OCI-LY7 (cell line): ENCODE measurements around the gene CNDP2. TPM values are rescaled to one million over a fixed set of nuclear protein-coding genes. Genes with fewer than 3 reads are reported as not detected.

ENCODE experiments used
- BruUV-seq: library from RNA; stranded (reverse); fragments of 400-500 nt; replicated peaks from 2 replicates; lab custom pipeline; 2021; lab: Mats Ljungman, UMichigan
- CTCF ChIA-PET: fragments of 300-600 bp; sonication (Branson Sonifier 250); formaldehyde crosslinking; loops from one replicate; lab custom pipeline; 2022; ENCODE audit warnings: antibody characterized with exemption; ENCODE audit not compliant: unreplicated experiment; lab: Charles Lee
- POLR2A ChIA-PET: fragments of 300-600 bp; sonication (Branson Sonifier 250); formaldehyde crosslinking; loops from one replicate; lab custom pipeline; 2022; ENCODE audit warnings: antibody characterized with exemption; lab: Charles Lee
- DNase-seq: peaks from one replicate; pipeline ENCODE4 v3.0.0-alpha.2; 2015; ENCODE audit warnings: low spot score
- H2AFZ ChIP-seq: fragments of 200-600 bp; sonication (generic), shearing (Covaris generic); 2 replicates; pipeline ENCODE4 v1.6.1; 2014; ENCODE audit warnings: mild to moderate bottlenecking, antibody characterized with exemption, low read length, moderate library complexity
- H3K27ac ChIP-seq: fragments of 200-600 bp; sonication (generic); 2 replicates; pipeline ENCODE4 v1.5.1; 2014; ENCODE audit warnings: mixed run types, low read depth, mild to moderate bottlenecking, moderate library complexity, low read length, inconsistent platforms; ENCODE audit not compliant: poor library complexity, severe bottlenecking
- H3K36me3 ChIP-seq: fragments of 200-600 bp; sonication (generic); 2 replicates; pipeline ENCODE4 v1.6.1; 2014; ENCODE audit warnings: mild to moderate bottlenecking, antibody characterized with exemption, low read length, moderate library complexity, mixed read lengths; ENCODE audit not compliant: insufficient read depth
- H3K4me1 ChIP-seq: fragments of 200-600 bp; sonication (generic); 2 replicates; pipeline ENCODE4 v1.5.1; 2014; ENCODE audit warnings: mild to moderate bottlenecking, low read length; ENCODE audit not compliant: insufficient read depth, poor library complexity, severe bottlenecking
- H3K4me2 ChIP-seq: fragments of 200-600 bp; sonication (generic); 2 replicates; pipeline ENCODE4 v1.6.1; 2014; ENCODE audit warnings: mild to moderate bottlenecking, low read length
- H3K4me3 ChIP-seq: fragments of 200-600 bp; sonication (generic); 2 replicates; pipeline ENCODE4 v1.5.1; 2014; ENCODE audit warnings: mild to moderate bottlenecking, low read depth, low read length; ENCODE audit not compliant: poor library complexity, severe bottlenecking
- H3K79me2 ChIP-seq: fragments of 200-600 bp; sonication (generic); 2 replicates; pipeline ENCODE4 v1.6.1; 2016; ENCODE audit warnings: low read depth, mild to moderate bottlenecking, low read length, moderate library complexity, mixed read lengths; ENCODE audit not compliant: insufficient read depth
- H3K9me2 ChIP-seq: fragments of 200-600 bp; sonication (generic); 2 replicates; pipeline ENCODE4 v1.6.1; 2016; ENCODE audit warnings: mild to moderate bottlenecking, low read length, mixed read lengths; ENCODE audit not compliant: insufficient read depth
- H3K9me3 ChIP-seq: fragments of 200-600 bp; sonication (generic); 2 replicates; pipeline ENCODE4 v1.6.1; 2014; ENCODE audit warnings: mild to moderate bottlenecking, mixed run types, low read length, mixed read lengths
- H4K20me1 ChIP-seq: fragments of 200-600 bp; sonication (generic); 2 replicates; pipeline ENCODE4 v1.6.1; 2014; ENCODE audit warnings: mild to moderate bottlenecking, antibody characterized with exemption, low read length, moderate library complexity, mixed read lengths; ENCODE audit not compliant: insufficient read depth
- CTCF ChIP-seq: fragments of 200-600 bp; sonication (generic); conservative IDR thresholded peaks from 2 replicates; pipeline ENCODE4 v1.5.1; 2014; ENCODE audit warnings: mild to moderate bottlenecking, antibody characterized with exemption, low read length, moderate library complexity, mixed read lengths
- EZH2phosphoT487 ChIP-seq: fragments of 200-600 bp; sonication (generic); IDR thresholded peaks from 2 replicates; pipeline ENCODE4 v1.6.1; 2018; ENCODE audit warnings: low read depth, borderline replicate concordance, mild to moderate bottlenecking, mixed run types, antibody characterized with exemption, low read length, moderate library complexity, mixed read lengths
- intact Hi-C: fragments of 100-400 bp; cut with micrococcal nuclease; formaldehyde crosslinking; loops from one replicate; pipeline ENCODE4 v1.10.0; 2022; ENCODE audit not compliant: unreplicated experiment
- total RNA-seq, 2 experiments: library from RNA; depleted of rRNA in 1 of 2; stranded (reverse); fragments of >200 nt in 1 of 2; shearing (Covaris generic) in 1 of 2; gene quantifications; 2 replicates each; pipeline ENCODE4 v1.2.3, GENCODE V29; 2014 to 2022

The CNDP2 gene
- total RNA-seq, 2 experiments from 2014 or later: 28.5 to 94.8 TPM

- Histone ChIP-seq H3K79me2 (no peaks in the 10 kb centered on the region), H3K27ac (no peak overlapping the region), H3K4me1 (no peaks in the 10 kb centered on the region), H3K9me3 (no peaks in the 10 kb centered on the region), H3K9me2 (no peaks in the 10 kb centered on the region), H3K4me3 (no peak overlapping the region), H3K36me3 (no peaks in the 10 kb centered on the region), H4K20me1 (no peaks in the 10 kb centered on the region), H2AFZ (no peak overlapping the region), H3K4me2 (no peak overlapping the region)
- BruUV-seq: no TSS peak
- POLR2A ChIA-PET: no interaction called here
- no peak for DNase-seq
- intact Hi-C loops: no loop called here
- TF ChIP-seq CTCF (no peak), EZH2phosphoT487 (no peak)
- CTCF ChIA-PET: no interaction called here
Measured at GRCh38 chr18:74539289-74539688, 43.1 kb downstream of the CNDP2 start.

- H3K4me2 ChIP-seq: no peak overlapping the region
- POLR2A ChIA-PET: no interaction called here
- CTCF ChIA-PET: no interaction called here
- H3K9me2 ChIP-seq: no peaks in the 10 kb centered on the region
- no peak overlapping the region for H2AFZ ChIP-seq
- H3K79me2 ChIP-seq: no peaks in the 10 kb centered on the region
- H3K4me1 ChIP-seq: no peaks in the 10 kb centered on the region
- H3K4me3 ChIP-seq: no peak overlapping the region
- H4K20me1 ChIP-seq: no peaks in the 10 kb centered on the region
- no peaks in the 10 kb centered on the region for H3K36me3 ChIP-seq
- intact Hi-C loops: no loop called here
- no TSS peak for BruUV-seq
- H3K9me3 ChIP-seq: no peaks in the 10 kb centered on the region
- DNase-seq: no peak
- no peak overlapping the region for H3K27ac ChIP-seq
- TF ChIP-seq CTCF: no peak
- no peak for TF ChIP-seq EZH2phosphoT487
Measured at GRCh38 chr18:74540652-74541421, 44.7 kb downstream of the CNDP2 start.

DNA sequence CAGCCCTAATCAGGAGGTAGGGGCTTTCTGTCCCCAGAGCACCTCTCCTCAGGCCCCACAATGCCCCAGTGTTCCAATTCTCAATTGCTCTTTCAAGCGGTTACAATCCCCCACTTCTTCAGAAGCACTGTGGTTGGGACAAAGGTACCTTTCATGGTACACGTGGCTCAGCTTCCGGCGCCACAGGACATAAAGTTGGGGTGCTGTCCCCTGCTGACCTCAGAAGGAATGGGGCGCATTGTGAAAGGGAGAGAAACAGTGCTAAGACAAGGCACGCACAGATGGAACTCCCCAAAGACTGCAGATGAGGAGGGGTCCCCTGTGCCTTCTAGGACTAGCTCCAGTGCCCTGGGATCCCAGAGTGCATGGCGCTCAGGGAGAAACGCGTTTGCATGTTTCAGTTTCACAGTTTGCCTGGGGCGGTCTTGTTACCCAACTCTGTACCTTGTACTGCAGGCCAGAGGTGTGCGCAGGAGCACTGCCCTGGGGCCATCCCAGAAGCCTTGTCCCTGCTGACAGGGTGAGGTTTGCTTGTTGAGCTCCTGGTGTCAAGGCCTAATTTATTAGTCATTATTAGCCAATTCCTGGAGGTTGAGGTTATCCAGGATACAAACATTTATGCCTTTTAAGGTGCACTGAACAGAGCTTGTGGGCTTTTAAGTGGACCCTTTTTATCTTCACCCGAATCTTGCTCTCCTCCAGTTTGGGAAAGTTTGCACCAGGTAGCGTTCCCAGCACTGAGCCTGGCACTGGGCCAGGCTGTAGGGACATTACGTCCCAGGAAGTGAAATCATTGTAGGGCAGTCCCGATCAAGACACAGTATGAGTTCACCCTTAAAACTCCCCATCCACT lies 45.8 kb downstream of the CNDP2 start:
- no peak overlapping the region for H3K4me2 ChIP-seq
- no peaks in the 10 kb centered on the region for H3K79me2 ChIP-seq
- intact Hi-C loops: no loop called here
- H3K36me3 ChIP-seq: no peaks in the 10 kb centered on the region
- H3K9me2 ChIP-seq: no peaks in the 10 kb centered on the region
- no peaks in the 10 kb centered on the region for H3K4me1 ChIP-seq
- H3K4me3 ChIP-seq: no peak overlapping the region
- ChIA-PET CTCF (interaction anchor here (0.6 kb wide), 1 partner anchor 49 kb away, joined by 6 read pairs; no protein-coding TSS in a partner anchor), POLR2A (no interaction called here)
- TF ChIP-seq EZH2phosphoT487 (no peak), CTCF (no peak)
- H4K20me1 ChIP-seq: no peaks in the 10 kb centered on the region
- H2AFZ ChIP-seq: no peak overlapping the region
- H3K9me3 ChIP-seq: no peaks in the 10 kb centered on the region
- no TSS peak for BruUV-seq
- DNase-seq: no peak
- H3K27ac ChIP-seq: no peak overlapping the region
